22Rv1 (cell line): ENCODE measurements around the gene FAM221B.

ENCODE experiments used
- H3K27ac ChIP-seq: fragments of 450-650 bp; 2 replicates; pipeline ENCODE4 v1.5.1; 2017
- CTCF ChIP-seq: fragments of 450-650 bp; IDR thresholded peaks from 2 replicates; pipeline ENCODE4 v1.5.1; 2017; ENCODE audit warnings: mild to moderate bottlenecking
- ZFX ChIP-seq: fragments of 450-650 bp; IDR thresholded peaks from 2 replicates; pipeline ENCODE4 v1.6.1; 2017; ENCODE audit warnings: antibody characterized with exemption, borderline replicate concordance

FAM221B gene, protein sequence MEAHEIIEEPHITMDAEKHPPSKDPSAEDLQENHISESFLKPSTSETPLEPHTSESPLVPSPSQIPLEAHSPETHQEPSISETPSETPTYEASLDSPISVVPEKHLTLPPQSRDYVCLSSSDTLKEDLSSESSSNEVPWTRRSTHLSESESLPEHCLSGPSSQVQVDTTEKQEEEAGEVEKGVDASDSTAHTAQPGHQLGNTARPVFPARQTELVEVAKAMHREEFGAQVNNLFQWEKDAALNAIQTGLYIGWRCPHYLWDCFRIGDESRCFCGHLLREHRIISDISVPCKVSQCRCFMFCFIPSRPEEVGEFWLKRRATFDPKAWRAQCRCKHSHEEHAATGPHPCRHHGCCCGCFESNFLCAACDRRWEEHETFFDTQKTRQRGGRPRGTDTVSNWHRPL

GRCh38 chr9:35828716-35829083, at the start of gene FAM221B:
FAM221B (minus strand) TSS chr9:35828732; CDS start chr9:35826161, 2,571 bp downstream.
- peak within 1 kb of the TSS; percentile 32; the same call in 1 of the 2 replicates for H3K27ac ChIP-seq
- no peak for TF ChIP-seq CTCF
- no peak for TF ChIP-seq ZFX

DNA sequence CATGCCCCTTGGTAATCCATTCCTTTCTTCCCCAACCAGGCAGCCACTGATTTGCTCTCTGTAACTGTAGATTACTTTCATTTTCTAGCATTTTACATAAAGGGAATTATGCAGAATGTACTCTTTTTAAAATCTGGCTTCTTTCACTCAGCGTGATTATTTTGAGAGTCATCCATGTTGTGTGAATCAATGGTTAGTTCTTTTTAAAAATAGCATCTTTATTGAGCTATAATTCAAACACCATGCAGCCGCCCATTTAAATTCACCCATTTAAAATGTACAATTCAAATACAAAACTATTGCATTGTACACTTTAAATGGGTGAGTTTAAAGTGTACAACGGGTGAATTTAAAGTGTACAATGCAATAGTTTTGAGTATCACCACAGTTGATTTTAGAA, 44.0 kb upstream of the FAM221B start:
- no peak overlapping the region for H3K27ac ChIP-seq
- TF ChIP-seq CTCF (no peak), ZFX (no peak)

DNA sequence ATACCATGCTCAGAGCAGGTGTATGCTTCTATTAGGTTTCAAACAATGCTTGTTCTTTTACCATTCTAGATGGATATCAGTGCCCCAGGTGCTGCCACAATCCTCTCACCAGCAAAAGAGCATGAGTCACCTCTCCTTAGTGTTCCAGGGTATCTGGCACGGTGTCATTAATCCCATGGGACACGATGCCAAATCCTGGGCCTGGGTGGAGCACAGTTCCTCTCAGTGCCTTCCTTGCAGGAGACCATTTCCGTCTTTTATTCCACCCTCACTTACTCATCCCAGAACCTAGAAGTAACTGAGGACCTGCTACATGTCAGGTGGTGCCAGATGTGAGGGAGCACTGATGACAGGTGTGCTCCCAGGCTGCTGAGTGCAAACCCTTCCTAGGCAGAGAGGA, 43.0 kb upstream of the FAM221B start:
- no peak overlapping the region for H3K27ac ChIP-seq
- TF ChIP-seq ZFX: no peak
- no peak for TF ChIP-seq CTCF

GRCh38 chr9:35870351-35870923, 41.9 kb upstream of the FAM221B start, which contains the start of gene OR13J1:
OR13J1 (minus strand) TSS chr9:35870401; CDS start chr9:35870401, 0 bp downstream.
- TF ChIP-seq ZFX (no peak), CTCF (no peak)
- H3K27ac ChIP-seq: no peak within 1 kb of the TSS

GRCh38 chr9:35869621-35870216, 41.2 kb upstream of the FAM221B start:
- no peak overlapping the region for H3K27ac ChIP-seq
- TF ChIP-seq ZFX (no peak), CTCF (no peak)

DNA sequence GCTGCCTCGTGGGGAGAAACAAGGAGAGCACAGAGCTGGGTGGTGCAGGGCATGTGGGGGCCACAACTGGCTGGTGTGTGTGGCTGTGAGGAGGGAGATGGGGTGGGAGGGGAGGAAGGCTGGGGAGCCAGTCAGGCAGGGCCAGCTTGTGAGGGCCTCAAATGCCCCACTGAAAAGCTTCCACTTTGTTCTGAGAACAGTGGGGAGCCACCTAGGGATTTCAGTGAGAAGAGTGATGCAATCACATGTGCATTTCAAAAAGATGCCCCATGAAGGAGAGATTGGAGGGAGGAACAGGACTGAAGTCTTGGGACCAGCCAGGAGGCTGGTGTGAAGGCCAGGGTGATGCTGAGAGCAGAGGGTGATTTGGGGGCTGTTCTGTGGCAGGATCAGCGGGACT, 40.4 kb upstream of the FAM221B start:
- TF ChIP-seq ZFX: no peak
- no peak for TF ChIP-seq CTCF
- H3K27ac ChIP-seq: no peak overlapping the region

GRCh38 chr9:35867538-35867937, 39.0 kb upstream of the FAM221B start:
- no peak overlapping the region for H3K27ac ChIP-seq
- TF ChIP-seq ZFX: no peak
- no peak for TF ChIP-seq CTCF
